Measurements from ENCODE around the gene DGLUCY.
"Not testable (repeated sequence)": the region's sequence is repeated elsewhere in the genome, so short reads cannot be mapped to it uniquely, and the experiment has no call there.

The DGLUCY gene

DNA sequence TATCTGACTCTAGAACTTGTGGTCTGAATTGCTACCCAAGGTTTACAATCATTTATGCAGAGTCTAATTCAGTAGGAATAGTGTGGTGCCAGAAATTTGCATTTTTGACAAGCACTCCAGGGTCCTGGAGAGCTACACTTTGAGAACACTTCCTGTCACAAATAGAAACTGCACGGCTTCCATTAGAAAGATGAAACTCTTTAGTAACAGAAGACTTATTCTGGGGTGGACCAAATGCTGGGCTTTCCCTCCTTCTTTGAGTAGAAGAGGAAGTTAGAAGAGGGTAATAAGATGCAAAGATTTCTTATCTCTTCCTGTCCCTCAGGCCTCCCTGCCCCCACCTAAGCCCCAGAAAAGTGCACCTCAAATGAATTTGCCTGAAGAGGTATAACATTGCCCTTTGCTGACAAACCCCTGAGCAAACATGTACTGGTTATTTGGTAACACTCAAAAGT, 28.4 kb downstream of the DGLUCY start:
- ATAC-seq (peak; percentile 81), DNase-seq (peak in 1 of 2 donors; percentile 22)
- peak overlapping the region; percentile 64 to 84 for H3K27ac Mint-ChIP-seq
- H3K4me1 Mint-ChIP-seq = peaks cover 64% of the 10 kb centered on the region
- H3K9me3 Mint-ChIP-seq = no peaks in the 10 kb centered on the region
- no peaks in the 10 kb centered on the region for H3K27me3 Mint-ChIP-seq
- peak overlapping the region in 1 of 2 donors; percentile 33 for H3K4me3 Mint-ChIP-seq

DNA sequence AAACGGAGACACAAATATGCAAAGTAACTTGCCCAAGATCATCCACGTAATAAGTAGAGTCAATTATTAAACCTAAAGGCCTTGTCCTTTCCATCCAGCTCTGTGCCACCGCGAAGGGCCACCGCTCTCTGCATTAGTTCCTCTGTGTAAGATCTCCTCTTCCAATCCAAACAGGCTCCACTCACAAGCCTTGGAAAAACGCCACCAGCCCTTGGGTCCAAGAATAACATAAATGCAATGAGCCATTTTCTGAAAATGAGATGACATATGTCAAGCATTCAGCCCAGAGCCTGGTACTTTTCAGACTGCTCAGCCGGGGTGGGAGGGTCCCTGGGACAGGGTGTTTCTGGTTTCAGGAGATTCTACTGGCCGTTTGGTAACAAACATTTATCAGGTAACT, 30.0 kb downstream of the DGLUCY start:
- Mint-ChIP-seq H3K4me3 (no peak overlapping the region), H3K9me3 (no peaks in the 10 kb centered on the region), H3K27me3 (no peaks in the 10 kb centered on the region), H3K4me1 (peaks cover 57% of the 10 kb centered on the region), H3K27ac (peak overlapping the region in 1 of 2 donors; percentile 70)
- DNase-seq = no peak
- ATAC-seq = no peak

DNA sequence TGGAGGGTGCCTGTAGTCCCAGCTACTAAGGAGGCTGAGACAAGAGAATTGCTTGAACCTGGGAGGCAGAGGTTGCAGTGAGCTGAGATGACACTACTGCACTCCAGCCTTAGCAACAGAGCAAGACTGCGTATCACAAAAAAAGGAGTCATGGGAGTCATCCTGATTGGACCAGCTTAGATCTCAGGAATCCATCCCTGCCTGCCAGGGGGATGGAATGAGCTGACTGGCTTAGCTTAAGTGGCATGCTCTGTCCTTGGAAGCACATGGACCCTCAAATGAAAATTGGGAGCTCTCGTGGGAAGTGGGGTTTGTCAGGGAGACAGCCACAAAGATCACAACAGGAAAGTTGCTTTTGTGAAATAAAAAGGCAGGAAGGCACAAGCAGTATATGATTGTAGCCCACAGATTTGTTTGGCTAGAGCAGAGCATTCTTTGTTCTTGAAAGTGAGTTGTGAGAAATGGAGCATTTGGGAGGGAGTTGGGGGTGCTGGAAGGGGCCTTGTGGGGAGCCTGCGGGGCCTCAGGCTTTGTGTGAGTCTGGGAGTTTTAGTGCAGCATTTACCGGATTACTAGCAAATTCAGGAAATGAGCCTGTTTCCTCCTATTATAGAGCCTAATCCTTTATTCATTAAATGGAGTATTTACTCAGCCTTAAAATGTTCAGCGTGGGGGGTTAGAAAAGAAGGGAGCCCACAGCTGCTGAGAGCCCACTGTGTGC, 30.7 kb downstream of the DGLUCY start:
- Mint-ChIP-seq H3K9me3 (no peaks in the 10 kb centered on the region), H3K4me1 (peaks cover 53% of the 10 kb centered on the region), H3K27ac (peak overlapping the region in 1 of 2 donors; percentile 72), H3K4me3 (no peak overlapping the region), H3K27me3 (no peaks in the 10 kb centered on the region)
- no peak for DNase-seq
- ATAC-seq = no peak

DNA sequence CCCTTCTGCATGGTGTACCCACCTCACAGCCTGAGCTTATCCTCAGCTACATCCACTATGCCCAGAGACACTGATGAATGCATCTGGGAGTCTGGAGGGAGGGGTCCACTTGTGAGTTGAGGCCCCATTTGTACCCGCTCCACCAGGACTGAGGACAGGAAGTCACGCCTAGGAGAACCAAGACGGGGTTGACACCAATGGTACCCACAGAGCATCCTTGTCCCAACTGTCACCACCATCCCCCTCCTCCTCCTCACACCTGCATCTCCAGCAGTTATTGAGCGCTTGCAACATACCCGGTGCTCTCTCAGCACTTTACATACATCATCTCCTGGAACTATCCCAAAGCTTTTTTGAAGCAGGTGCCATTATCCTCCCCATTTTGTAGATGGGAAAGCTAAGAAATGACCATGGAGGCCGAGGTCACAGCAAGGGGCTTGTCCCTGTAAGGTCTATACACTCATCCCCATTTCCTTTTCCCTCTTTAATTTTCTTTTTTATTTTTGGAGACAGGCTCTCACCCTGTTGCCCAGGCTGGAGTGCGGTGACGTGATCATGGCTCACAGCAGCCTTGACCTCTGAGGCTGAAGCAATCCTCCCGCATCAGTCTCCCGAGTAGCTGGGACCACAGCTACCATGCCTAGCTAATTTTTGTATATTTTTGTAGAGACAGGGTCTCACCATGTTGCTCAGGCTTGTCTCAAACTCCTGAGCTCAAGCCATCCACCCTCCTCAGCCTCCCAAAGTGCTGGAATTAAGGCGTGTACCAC, 31.7 kb downstream of the DGLUCY start:
- H3K4me1 Mint-ChIP-seq = peaks cover 43% of the 10 kb centered on the region
- H3K27ac Mint-ChIP-seq = peak overlapping the region in 1 of 2 donors; percentile 58
- no peak for ATAC-seq
- DNase-seq = no peak
- H3K4me3 Mint-ChIP-seq = no peak overlapping the region
- no peaks in the 10 kb centered on the region for H3K27me3 Mint-ChIP-seq
- no peaks in the 10 kb centered on the region for H3K9me3 Mint-ChIP-seq

DNA sequence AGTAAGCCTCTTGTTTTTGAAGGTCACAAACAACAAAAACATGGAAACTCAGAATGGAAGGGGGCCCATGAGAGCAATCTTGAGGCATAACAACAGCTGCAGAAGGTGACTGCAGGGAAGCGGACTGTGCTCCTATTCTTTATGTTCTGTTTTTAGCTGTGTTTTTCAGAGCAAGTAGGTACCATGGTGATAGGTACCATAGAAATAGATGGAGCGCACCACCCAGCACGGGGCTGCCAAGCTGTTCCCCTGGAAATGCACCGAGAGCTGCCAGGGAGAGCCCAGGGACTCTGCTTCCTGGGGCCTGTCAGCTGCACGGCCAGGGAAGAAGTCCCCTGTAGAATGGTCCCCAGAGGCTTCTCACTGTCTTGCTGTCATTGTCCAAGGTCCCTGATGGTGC, 32.8 kb downstream of the DGLUCY start:
- H3K27ac Mint-ChIP-seq = no peak overlapping the region
- ATAC-seq = no peak
- peaks cover 33% of the 10 kb centered on the region for H3K4me1 Mint-ChIP-seq

DNA sequence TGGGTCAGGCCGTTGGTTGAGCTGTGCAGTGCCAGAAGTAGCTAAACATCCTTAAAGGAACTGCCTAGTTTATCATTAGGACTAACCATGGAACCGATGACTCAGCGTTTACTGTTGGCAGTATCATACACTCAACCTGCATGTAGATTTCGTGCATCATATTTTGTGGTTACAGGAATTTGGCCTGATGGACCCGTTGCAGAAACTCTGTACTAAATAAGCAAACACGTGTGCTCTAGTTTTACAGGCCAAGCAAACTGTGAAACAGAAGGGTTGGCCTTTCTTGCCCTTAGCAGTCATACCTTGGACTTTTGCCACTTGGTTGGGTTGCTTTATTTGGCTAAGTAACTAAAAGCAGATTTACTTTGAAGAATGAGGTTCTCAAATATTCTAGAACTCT, 35.6 kb downstream of the DGLUCY start:
- no peak overlapping the region for H3K27ac Mint-ChIP-seq
- no peak for ATAC-seq
- H3K4me3 Mint-ChIP-seq = no peak overlapping the region
- H3K4me1 Mint-ChIP-seq = peaks cover 17% of the 10 kb centered on the region
- no peaks in the 10 kb centered on the region for H3K27me3 Mint-ChIP-seq
- no peak for DNase-seq
- H3K9me3 Mint-ChIP-seq = no peaks in the 10 kb centered on the region

More for the DNA sequence above, 32.8 kb downstream of the DGLUCY start:
- Mint-ChIP-seq H3K9me3 (no peaks in the 10 kb centered on the region), H3K4me3 (no peak overlapping the region), H3K27me3 (no peaks in the 10 kb centered on the region)
- DNase-seq = no peak

DNA sequence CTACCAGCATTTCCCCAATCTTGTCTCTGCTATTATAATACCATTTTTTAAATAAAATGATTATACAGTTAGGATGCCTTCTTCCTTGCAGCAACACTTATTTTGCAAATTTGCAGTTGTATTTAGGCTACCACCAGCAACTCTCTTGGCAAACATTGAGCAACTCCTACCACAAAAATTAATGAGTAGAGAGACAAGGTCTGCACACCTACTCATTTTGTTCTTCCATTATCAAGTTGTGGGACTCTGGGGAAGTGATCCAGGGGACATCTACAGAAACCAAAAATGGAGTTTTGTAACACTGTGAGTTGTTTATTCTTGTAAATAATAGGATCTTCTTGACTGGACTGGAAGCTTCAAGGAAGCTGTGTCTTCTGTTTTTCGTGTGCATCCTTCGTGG, 38.6 kb downstream of the DGLUCY start:
- Mint-ChIP-seq H3K9me3 (no peaks in the 10 kb centered on the region), H3K4me1 (peaks cover 20% of the 10 kb centered on the region), H3K4me3 (no peak overlapping the region), H3K27ac (no peak overlapping the region), H3K27me3 (no peaks in the 10 kb centered on the region)
- DNase-seq (no peak), ATAC-seq (no peak)

DNA sequence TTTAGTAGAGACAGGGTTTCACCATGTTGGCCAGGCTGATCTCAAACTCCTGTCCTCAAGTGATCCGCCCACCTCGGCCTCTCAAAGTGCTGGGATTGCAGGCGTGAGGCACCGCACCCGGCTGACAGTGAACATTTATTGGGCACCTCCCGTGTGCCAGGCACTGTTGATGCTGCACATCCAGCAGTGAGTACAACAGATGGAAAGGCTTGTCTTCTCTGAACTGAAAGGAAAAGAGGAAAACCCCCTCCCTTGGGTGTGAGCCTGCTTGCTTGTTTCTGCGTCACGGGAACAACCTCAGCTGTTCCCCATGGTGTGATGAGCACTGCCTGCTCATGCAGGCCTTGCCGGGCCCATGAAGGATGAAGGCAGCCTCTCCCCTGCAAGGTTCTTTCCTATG, 39.5 kb downstream of the DGLUCY start:
- no peak overlapping the region for H3K4me3 Mint-ChIP-seq
- no peak for DNase-seq
- H3K27ac Mint-ChIP-seq = no peak overlapping the region
- H3K27me3 Mint-ChIP-seq = no peaks in the 10 kb centered on the region
- no peak for ATAC-seq
- H3K9me3 Mint-ChIP-seq = no peaks in the 10 kb centered on the region
- H3K4me1 Mint-ChIP-seq = peaks cover 20% of the 10 kb centered on the region

DNA sequence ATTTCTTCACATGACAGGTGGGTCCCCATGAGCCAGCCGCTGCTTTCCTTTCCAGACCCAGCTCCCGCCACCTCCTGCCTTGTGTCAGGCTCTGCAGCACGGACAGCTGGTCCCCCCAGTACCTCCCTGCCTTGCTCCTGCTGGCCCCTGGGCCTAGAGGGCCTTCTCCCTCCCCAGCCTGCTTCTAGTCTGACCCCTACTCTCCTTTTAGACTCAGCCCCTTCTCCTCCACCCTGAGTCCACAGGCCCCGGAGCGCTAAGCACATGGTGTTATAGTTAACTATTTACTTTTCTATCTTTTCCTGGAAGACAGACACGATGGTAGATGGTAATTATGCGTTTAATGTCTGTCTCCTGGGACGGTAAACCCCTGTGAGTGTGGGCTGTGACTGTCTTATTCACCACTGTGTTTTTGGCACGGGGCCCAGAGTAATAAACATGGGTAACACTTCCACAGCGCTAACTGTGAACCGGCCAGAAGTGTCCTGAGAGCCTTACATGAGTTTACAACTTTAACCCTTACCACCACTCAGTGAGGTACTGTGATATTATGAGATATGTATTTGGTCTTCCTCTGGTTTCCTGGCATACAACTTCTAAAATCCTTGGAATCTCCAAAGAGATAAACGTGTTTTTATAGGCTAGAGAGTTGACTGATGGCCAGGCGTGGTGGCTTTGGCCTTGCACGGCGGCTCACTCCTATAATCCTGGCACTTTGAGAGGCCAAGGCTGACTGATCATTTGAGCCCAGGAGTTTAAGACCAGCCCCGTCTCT, 41.2 kb downstream of the DGLUCY start:
- Mint-ChIP-seq H3K27me3 (no peaks in the 10 kb centered on the region), H3K4me3 (no peak overlapping the region), H3K9me3 (no peaks in the 10 kb centered on the region), H3K4me1 (peaks cover 14% of the 10 kb centered on the region), H3K27ac (peak overlapping the region; percentile 30 to 95)
- peak; percentile 70 for ATAC-seq
- DNase-seq = no peak

DNA sequence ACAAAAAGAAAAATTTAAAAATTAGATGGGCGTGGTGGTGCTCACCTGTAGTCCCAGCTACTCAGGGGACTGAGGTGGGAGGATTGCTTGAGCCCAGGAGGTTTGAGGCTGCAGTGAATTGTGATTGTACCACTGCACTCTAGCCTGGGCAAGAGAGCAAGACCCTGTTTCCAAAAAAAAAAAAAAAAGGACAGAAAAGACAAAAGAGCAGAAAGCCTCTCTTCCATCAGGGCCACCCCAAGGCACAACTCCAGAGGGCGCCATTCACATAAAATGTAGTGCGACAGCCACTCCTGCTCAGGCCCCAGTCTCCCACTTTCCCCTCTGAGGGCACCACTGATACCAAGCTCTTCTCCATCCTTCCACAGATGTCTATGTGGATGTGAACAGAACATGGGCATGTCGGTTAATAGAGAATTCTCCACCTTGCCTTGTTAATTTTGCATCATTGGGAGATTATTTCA, 41.8 kb downstream of the DGLUCY start:
- no peak overlapping the region for H3K4me3 Mint-ChIP-seq

DNA sequence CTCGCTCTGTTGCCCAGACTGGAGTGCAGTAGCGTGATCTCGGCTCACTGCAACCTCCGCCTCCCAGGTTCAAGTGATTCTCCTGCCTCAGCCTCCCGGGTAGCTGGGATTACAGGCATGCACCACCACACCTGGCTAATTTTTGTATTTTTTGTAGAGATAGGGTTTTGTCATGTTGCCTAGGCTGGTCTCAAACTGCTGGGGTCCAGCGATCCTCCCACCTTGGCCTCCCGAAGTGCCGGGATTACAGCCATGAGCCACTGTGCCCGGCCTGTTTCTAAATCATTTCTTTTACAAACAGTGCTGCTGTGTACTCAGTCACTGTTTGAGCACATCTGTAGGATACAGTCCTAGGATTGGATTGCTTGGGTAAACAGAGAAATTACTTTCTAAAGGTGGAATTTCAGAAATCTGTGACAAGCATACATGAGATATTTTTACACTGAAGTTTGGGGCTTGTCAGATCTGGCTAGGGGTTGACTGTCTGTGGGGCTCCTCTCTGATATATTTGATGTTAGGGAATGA, 42.3 kb downstream of the DGLUCY start:
- not testable (repeated sequence) for H3K27ac Mint-ChIP-seq, ATAC-seq, H3K4me3 Mint-ChIP-seq

More for the DNA sequence above, 41.8 kb downstream of the DGLUCY start:
- Mint-ChIP-seq H3K9me3 (no peaks in the 10 kb centered on the region), H3K27me3 (no peaks in the 10 kb centered on the region), H3K27ac (no peak overlapping the region), H3K4me1 (peaks cover 14% of the 10 kb centered on the region)
- no peak for DNase-seq
- ATAC-seq = no peak

DNA sequence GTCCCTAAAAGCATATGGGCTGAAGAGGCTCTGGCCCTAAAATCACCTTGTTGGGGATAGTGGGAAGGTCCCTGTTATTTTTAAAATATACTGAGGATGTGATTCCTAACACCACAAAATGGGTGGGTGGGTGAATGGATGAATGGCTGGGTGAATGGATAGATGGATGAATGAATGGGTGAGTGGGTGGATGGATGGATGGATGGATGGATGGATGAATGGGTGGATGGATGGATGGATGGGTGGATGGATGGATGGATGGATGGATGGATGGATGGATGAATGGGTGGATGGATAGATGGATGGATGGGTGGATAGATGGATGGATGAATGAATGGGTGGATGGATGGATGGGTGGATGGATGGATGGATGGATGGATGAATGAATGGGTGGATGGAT, 43.0 kb downstream of the DGLUCY start:
- H3K9me3 Mint-ChIP-seq, H3K4me3 Mint-ChIP-seq, H3K27me3 Mint-ChIP-seq, ATAC-seq, DNase-seq, H3K27ac Mint-ChIP-seq: not testable (repeated sequence)
- H3K4me1 Mint-ChIP-seq = peaks cover 14% of the 10 kb centered on the region

More for the DNA sequence above, 42.3 kb downstream of the DGLUCY start:
- H3K4me1 Mint-ChIP-seq = peaks cover 14% of the 10 kb centered on the region
- H3K9me3 Mint-ChIP-seq, H3K27me3 Mint-ChIP-seq, DNase-seq: not testable (repeated sequence)

DNA sequence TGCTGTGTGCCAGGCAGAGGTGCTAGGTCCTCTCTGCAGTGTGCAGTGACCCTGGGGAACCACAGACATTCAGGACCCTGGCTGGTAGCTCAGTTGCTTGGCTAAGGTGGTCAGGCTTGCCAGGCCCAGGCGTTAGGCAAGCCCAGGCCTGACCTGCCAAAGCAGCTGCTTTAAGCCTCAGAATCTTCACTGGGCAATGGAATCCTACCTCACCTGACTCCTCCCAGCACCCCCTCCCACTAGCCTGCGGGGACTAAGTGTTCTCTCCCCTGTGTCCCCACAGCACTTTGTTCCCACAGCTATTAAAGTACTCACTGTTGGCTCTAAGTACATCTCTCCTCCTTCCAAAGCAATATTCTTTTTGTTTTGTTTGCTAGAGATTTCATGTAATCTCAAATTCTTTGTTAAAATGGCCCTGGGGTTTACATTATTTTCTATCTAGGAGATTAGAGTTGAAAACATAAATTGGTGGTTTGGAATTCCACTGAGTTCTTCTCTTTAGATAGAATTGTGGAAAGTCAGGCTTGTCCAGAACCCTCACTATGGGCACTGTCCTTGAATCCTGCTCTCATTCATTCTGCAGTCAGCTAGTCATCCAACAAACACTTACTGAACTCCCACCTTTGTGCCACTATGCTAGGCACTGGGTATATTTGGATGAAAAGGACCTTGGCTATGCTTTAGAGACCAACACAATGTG, 44.4 kb downstream of the DGLUCY start:
- no peaks in the 10 kb centered on the region for H3K27me3 Mint-ChIP-seq
- no peak for ATAC-seq
- peak overlapping the region in 1 of 2 donors; percentile 57 for H3K27ac Mint-ChIP-seq

DNA sequence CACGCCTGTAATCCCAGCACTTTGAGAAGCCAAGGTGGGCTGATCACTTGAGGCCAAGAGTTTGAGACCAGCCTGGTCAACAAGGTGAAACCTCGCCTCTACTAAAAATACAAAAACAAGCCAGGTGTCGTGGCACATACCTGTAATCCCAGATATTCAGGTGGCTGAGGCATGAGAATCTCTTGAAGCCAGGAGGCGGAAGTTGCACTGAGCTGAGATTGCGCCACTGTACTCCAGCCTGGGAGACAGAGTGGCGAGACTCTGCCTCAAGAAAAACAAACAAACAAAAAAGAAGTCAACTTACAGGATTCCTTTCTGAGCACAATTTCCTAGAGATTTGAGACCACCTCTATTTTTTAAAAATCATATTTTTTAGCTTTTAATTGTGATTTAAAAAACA, 45.3 kb downstream of the DGLUCY start:
- ATAC-seq = no peak
- Mint-ChIP-seq H3K27me3 (no peaks in the 10 kb centered on the region), H3K9me3 (no peaks in the 10 kb centered on the region), H3K4me3 (no peak overlapping the region), H3K27ac (peak overlapping the region in 1 of 2 donors; percentile 54), H3K4me1 (peaks cover 14% of the 10 kb centered on the region)
- DNase-seq = no peak

More for the DNA sequence above, 44.4 kb downstream of the DGLUCY start:
- DNase-seq = no peak
- H3K4me3 Mint-ChIP-seq = no peak overlapping the region
- H3K4me1 Mint-ChIP-seq = peaks cover 14% of the 10 kb centered on the region
- no peaks in the 10 kb centered on the region for H3K9me3 Mint-ChIP-seq

DNA sequence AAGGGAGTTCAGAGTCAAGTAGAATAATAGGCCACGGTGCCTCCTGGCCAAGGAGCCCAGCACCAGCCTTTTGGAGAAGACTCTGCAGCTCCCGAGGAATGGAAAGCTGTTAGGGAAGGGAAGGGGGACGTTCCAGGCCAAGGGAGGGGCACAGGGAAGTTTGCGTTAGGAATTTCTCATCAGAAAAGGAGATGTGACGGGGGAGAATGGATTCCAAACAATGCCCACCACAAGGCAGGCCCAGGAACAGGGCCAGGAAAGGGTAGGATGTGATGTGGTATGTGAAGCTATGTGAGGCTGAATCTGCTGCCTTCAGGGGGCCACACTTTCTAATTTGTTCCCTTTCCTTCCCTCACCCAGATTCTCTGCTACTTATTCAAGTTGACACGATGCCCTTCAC, 46.0 kb downstream of the DGLUCY start:
- Mint-ChIP-seq H3K27me3 (no peaks in the 10 kb centered on the region), H3K27ac (peak overlapping the region in 1 of 2 donors; percentile 45), H3K4me1 (peaks cover 7% of the 10 kb centered on the region), H3K4me3 (no peak overlapping the region), H3K9me3 (no peaks in the 10 kb centered on the region)
- DNase-seq = no peak
- no peak for ATAC-seq
